ENCODE data around the gene KRTAP10-3. TPM values are rescaled to one million over a fixed set of nuclear protein-coding genes. Genes with fewer than 3 reads are reported as not detected.
"Not testable (repeated sequence)": the region's sequence is repeated elsewhere in the genome, so short reads cannot be mapped to it uniquely, and the experiment has no call there.

Gene KRTAP10-3, protein sequence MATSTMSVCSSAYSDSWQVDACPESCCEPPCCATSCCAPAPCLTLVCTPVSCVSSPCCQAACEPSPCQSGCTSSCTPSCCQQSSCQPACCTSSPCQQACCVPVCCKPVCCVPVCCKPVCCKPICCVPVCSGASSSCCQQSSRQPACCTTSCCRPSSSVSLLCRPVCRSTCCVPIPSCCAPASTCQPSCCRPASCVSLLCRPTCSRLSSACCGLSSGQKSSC
- not detected for polyA plus RNA-seq (2013, experiment 1 of 2)
- polyA plus RNA-seq (2013, experiment 2 of 2) = not detected

DNA sequence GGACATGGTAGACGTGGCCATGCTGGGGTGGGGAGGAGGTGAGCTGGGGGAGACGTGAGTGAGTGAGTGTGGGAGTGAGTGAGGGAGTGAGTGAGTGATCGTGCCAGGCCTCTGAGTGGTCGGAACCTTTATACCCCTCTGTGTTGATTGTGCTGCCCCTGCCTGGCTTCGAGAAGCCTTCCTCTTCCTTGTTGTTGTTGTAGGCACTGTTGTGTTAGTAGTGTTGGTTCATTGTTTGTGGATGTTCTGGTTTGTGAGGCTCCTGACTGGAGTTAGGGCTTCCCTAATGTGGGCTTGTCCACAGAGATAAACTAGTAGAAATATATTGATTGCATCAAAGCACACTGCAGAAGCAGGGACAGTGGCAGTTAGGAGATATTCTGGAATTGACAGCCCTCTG lies at the start of gene KRTAP10-3:
KRTAP10-3 (minus strand) TSS at position 101 of the 400 bp plus-strand sequence; CDS start at position 21, 80 bp downstream.
- Histone ChIP-seq H3K4me1 (ENCODE audit: control insufficient read depth, insufficient read depth, low read length, poor library complexity, severe bottlenecking) (peaks cover 7% of the 10 kb centered on the region), H3K4me3 (ENCODE audit: extremely low read depth, insufficient read depth, low read length, poor library complexity, severe bottlenecking) (no peak within 1 kb of the TSS), H3K27ac (ENCODE audit: low read depth, low read length, severe bottlenecking) (no peak within 1 kb of the TSS), H3K36me3 (ENCODE audit: control insufficient read depth, insufficient read depth, low read length) (no peaks in the 10 kb centered on the region), H3K9me3 (ENCODE audit: control insufficient read depth, low read length) (peaks cover 3% of the 10 kb centered on the region)
- 84 to 87% methylated on average over 4 to 5 of the region's 5 CpGs for WGBS, 2 experiments (ENCODE audit: insufficient coverage in 2 of 2)

DNA sequence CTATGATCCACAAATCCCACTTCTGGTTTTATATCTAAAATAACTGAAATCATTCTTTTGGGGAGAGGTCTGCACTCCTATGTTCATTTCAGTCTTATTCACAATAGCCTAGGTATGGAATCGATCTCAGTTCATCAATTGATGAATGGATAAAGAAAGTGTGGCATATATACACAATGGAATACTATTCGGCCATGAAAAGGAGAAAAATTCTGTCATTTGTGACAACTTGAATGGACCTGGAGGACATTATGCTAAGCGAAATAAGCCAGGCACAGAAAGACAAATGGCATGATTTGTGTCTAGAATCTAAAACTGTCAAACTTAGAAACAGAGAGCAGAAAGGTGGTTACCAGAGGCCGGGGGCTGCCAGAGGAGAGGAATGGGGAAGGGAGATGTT lies 47.9 kb upstream of the KRTAP10-3 start:
- H3K27ac ChIP-seq (ENCODE audit: low read depth, low read length, severe bottlenecking) = no peak overlapping the region
- no peaks in the 10 kb centered on the region for H3K4me1 ChIP-seq (ENCODE audit: control insufficient read depth, insufficient read depth, low read length, poor library complexity, severe bottlenecking)
- H3K9me3 ChIP-seq (ENCODE audit: control insufficient read depth, low read length) = peaks cover 20% of the 10 kb centered on the region
- H3K36me3 ChIP-seq (ENCODE audit: control insufficient read depth, insufficient read depth, low read length) = no peaks in the 10 kb centered on the region
- no peak overlapping the region for H3K4me3 ChIP-seq (ENCODE audit: extremely low read depth, insufficient read depth, low read length, poor library complexity, severe bottlenecking)
- 76 to 80% methylated on average over 2 to 3 of the region's 4 CpGs for WGBS, 2 experiments (ENCODE audit: insufficient coverage in 2 of 2)

DNA sequence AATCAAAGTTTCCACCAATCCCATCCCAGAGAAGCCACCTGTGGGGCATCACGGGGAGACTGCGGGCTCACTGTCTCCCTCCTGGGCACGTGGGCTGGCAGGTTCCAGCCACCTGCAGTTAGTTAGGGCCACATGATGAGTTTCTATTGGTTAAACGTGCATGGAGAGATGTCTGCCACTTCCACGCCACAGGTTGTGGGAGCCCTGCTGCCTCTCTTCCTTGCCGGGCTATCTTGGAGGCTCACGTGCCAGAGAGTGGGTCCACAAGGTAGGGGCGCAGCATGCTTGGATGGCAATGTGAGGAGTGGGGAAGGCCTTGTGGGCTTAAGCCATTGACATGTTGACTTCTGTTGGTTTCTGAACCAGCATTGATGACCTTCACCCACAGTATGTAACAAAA lies 45.3 kb upstream of the KRTAP10-3 start:
- H3K36me3 ChIP-seq (ENCODE audit: control insufficient read depth, insufficient read depth, low read length) = no peaks in the 10 kb centered on the region
- H3K4me3 ChIP-seq (ENCODE audit: extremely low read depth, insufficient read depth, low read length, poor library complexity, severe bottlenecking) = no peak overlapping the region
- no peak overlapping the region for H3K27ac ChIP-seq (ENCODE audit: low read depth, low read length, severe bottlenecking)
- H3K9me3 ChIP-seq (ENCODE audit: control insufficient read depth, low read length) = peaks cover 5% of the 10 kb centered on the region
- no peaks in the 10 kb centered on the region for H3K4me1 ChIP-seq (ENCODE audit: control insufficient read depth, insufficient read depth, low read length, poor library complexity, severe bottlenecking)
- WGBS, 2 experiments (ENCODE audit: insufficient coverage in 2 of 2) = 95% methylated on average over 5 of the region's 8 CpGs

DNA sequence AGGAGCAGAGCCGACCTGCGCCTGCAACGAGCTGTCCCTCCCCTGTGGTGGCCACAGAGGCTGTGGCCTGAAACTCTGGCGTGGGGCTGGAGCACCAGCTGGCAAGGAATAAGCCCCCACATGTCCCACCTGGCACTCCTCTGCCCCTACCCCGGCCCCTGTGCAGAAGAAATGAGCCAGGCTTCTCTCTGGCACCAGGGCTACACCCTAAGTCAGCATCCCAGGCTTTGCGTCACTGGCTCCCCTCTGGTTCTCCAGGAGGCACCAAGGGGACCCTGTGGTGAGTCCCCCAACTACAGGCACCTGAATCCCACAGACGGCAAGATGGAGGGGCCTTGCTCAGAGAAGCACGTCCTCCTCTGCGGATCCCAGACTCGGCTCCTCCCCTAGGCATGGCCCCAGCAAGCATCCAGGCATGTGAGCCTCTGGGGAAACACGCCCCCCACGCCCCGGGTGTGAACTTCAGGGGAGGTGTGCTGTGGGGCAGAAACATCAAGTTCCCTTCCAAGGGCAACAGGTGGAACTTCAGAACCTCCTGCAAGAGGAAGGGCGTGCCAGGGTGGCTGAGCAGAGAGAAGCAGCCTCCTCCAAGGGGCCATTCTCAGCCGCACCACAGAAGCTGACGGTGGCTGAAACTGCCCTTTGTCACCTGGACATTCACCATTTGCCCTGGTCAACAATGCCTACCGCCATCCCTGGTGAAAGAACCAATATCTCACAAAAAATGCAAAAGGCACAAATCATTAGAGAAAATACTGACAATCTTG lies 44.7 kb upstream of the KRTAP10-3 start:
- no peaks in the 10 kb centered on the region for H3K36me3 ChIP-seq (ENCODE audit: control insufficient read depth, insufficient read depth, low read length)
- no peak overlapping the region for H3K4me3 ChIP-seq (ENCODE audit: extremely low read depth, insufficient read depth, low read length, poor library complexity, severe bottlenecking)
- no peaks in the 10 kb centered on the region for H3K4me1 ChIP-seq (ENCODE audit: control insufficient read depth, insufficient read depth, low read length, poor library complexity, severe bottlenecking)
- 71 to 79% methylated on average over 13 to 16 of the region's 17 CpGs for WGBS, 2 experiments (ENCODE audit: insufficient coverage in 2 of 2)
- peaks cover 6% of the 10 kb centered on the region for H3K9me3 ChIP-seq (ENCODE audit: control insufficient read depth, low read length)
- H3K27ac ChIP-seq (ENCODE audit: low read depth, low read length, severe bottlenecking) = no peak overlapping the region

DNA sequence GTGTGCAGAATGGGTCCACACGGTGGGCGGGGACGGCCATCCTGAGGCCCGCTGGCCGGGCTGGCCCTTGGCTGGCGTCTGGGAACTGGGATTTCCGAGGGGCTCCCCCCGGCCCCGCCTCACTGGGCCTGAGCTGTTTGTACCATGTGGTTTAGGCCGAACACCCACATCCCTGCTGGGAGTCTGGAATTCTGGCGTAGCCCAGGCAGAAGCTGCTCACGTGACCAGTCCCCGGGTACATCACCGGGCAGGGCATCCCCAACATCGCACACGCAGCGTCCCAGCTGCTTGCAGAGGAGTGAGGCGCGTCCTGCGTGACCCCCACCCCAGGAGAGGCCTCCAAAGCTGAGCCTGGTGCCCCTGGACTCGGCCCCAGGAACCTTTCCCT lies 43.9 kb upstream of the KRTAP10-3 start:
- Histone ChIP-seq H3K4me3 (ENCODE audit: extremely low read depth, insufficient read depth, low read length, poor library complexity, severe bottlenecking) (no peak overlapping the region), H3K9me3 (ENCODE audit: control insufficient read depth, low read length) (peaks cover 6% of the 10 kb centered on the region), H3K36me3 (ENCODE audit: control insufficient read depth, insufficient read depth, low read length) (no peaks in the 10 kb centered on the region), H3K27ac (ENCODE audit: low read depth, low read length, severe bottlenecking) (no peak overlapping the region), H3K4me1 (ENCODE audit: control insufficient read depth, insufficient read depth, low read length, poor library complexity, severe bottlenecking) (no peaks in the 10 kb centered on the region)
- 88 to 91% methylated on average over 14 to 20 of the region's 21 CpGs for WGBS, 2 experiments (ENCODE audit: insufficient coverage in 2 of 2)

DNA sequence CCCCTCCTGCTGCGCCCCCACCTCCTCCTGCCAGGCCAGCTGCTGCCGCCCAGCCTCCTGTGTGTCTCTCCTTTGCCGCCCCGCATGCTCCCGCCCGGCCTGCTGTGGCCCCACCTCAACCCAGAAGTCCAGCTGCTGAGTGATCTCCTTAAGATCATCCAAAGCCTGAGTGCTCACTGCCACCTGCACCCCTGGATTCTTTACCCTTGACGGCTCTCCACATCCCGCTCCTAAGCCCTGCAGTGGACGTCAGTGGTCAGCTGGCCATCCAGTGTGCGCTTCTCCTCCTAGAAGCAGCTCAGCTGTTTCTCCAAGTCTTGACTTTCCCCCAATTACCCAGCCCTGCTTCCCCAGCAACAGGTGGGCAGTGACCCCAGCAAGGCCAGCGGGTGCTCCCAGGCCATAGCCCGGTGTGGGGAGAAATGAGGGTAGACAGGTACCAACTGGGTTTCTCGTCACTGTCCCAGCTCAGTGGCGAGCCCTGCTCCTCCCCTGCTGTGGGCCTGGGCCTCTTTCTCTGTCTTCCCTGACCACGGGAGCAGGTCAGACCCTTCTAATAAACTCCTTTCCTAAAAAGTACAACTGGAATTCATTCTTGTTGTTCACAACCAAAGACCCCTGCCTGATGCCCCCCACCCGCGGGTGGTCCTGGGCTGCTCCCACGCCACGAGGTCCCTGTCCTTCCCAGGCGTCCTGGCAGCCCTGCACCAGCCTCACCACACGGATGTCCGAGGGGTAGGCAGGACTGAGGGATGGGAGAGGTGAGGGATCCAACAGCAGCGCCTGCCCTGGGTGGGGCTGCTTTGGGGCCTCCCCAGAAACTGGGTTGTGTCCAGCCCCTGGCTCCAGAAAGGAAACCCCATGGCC lies 43.2 kb upstream of the KRTAP10-3 start:
- Histone ChIP-seq H3K36me3 (ENCODE audit: control insufficient read depth, insufficient read depth, low read length) (no peaks in the 10 kb centered on the region), H3K4me1 (ENCODE audit: control insufficient read depth, insufficient read depth, low read length, poor library complexity, severe bottlenecking) (no peaks in the 10 kb centered on the region), H3K9me3 (ENCODE audit: control insufficient read depth, low read length) (peaks cover 6% of the 10 kb centered on the region), H3K27ac (ENCODE audit: low read depth, low read length, severe bottlenecking) (no peak overlapping the region), H3K4me3 (ENCODE audit: extremely low read depth, insufficient read depth, low read length, poor library complexity, severe bottlenecking) (no peak overlapping the region)
- 89 to 96% methylated on average over 18 of the region's 23 CpGs for WGBS, 2 experiments (ENCODE audit: insufficient coverage in 2 of 2)

DNA sequence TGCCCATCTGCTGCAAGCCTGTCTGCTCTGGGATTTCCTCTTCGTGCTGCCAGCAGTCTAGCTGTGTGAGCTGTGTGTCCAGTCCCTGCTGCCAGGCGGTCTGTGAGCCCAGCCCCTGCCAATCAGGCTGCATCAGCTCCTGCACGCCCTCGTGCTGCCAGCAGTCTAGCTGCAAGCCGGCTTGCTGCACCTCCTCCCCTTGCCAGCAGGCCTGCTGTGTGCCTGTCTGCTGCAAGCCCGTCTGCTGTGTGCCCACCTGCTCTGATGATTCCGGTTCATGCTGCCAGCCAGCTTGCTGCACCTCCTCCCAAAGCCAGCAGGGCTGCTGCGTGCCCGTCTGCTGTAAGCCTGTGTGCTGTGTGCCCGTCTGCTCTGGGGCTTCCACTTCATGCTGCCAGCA lies 42.5 kb upstream of the KRTAP10-3 start:
- not testable (repeated sequence) for H3K4me1 ChIP-seq (ENCODE audit: control insufficient read depth, insufficient read depth, low read length, poor library complexity, severe bottlenecking); H3K4me3 ChIP-seq (ENCODE audit: extremely low read depth, insufficient read depth, low read length, poor library complexity, severe bottlenecking); H3K36me3 ChIP-seq (ENCODE audit: control insufficient read depth, insufficient read depth, low read length); H3K27ac ChIP-seq (ENCODE audit: low read depth, low read length, severe bottlenecking); H3K9me3 ChIP-seq (ENCODE audit: control insufficient read depth, low read length)
- 83 to 93% methylated on average over 7 to 10 of the region's 10 CpGs for WGBS, 2 experiments (ENCODE audit: insufficient coverage in 2 of 2)

DNA sequence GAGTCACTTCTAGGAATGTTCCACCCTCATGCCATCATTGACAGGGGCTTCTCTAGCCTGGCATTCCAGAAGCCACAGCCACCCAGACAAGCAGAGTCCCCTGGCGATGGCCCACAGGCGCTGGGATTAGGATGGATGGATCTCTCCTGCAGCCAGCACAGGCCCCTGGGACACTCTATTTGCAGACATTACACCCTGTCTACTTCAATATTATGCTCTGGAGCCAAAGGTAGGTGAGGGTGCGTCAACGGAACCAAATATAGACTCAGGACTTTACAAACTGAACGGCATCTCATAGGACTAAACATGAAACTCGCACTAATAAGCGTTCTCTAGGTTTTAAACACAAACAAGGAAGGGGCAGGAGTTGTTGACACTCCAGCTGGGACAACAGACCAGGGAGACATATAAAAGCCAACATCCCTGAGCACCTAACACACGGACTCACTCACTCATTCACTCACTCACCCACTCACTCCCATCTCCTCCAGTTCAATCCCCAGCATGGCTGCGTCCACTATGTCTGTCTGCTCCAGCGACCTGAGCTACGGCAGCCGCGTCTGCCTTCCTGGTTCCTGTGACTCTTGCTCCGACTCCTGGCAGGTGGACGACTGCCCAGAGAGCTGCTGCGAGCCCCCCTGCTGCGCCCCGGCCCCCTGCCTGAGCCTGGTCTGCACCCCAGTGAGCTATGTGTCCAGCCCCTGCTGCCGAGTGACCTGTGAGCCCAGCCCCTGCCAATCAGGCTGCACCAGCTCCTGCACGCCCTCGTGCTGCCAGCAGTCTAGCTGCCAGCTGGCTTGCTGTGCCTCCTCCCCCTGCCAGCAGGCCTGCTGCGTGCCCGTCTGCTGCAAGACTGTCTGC lies 41.8 kb upstream of the KRTAP10-3 start, which contains the start of gene KRTAP10-7:
KRTAP10-7 (plus strand) TSS at position 480 of the 861 bp plus-strand sequence; CDS start at position 505, 25 bp downstream.
- H3K4me1 ChIP-seq (ENCODE audit: control insufficient read depth, insufficient read depth, low read length, poor library complexity, severe bottlenecking); H3K4me3 ChIP-seq (ENCODE audit: extremely low read depth, insufficient read depth, low read length, poor library complexity, severe bottlenecking); H3K27ac ChIP-seq (ENCODE audit: low read depth, low read length, severe bottlenecking); H3K9me3 ChIP-seq (ENCODE audit: control insufficient read depth, low read length); H3K36me3 ChIP-seq (ENCODE audit: control insufficient read depth, insufficient read depth, low read length): not testable (repeated sequence)
- 94 to 98% methylated on average over 7 to 8 of the region's 23 CpGs for WGBS, 2 experiments (ENCODE audit: insufficient coverage in 2 of 2)

DNA sequence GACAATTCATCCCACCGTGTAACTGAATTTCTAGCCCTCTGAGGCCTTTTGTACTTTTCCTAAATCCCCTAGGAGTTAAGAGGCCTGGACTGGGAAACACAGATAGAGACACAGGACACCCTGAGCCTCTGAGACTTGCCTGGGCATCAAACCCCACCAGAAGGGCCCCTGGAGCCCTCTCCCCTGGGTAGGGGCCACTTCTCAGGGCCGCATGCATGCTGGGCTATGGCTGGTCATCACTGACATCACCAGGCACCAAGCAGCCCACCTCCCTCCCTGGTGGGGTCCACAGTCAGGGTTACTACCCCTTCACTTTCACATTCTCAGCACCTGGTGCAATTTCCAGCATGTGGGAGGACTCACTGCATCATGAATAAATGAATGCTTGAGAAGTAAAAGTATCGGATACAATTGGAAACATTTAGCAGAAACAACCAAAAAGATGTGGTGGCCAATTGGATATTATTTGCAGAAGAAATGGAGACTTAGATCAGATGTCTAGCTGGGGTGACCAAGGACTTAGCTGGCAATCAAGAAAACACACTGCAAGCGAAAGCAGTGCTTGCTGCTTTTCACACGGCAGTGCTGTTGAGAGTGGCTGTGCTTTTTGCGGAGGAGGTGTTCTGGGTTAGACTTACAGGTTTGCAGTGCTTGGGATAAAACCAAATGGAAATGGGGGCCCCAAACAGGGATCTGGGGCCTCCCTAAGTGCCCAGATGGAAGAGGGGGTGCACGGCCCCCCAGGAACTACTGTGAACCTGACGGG lies 40.9 kb upstream of the KRTAP10-3 start:
- Histone ChIP-seq H3K4me1 (ENCODE audit: control insufficient read depth, insufficient read depth, low read length, poor library complexity, severe bottlenecking) (no peaks in the 10 kb centered on the region), H3K36me3 (ENCODE audit: control insufficient read depth, insufficient read depth, low read length) (no peaks in the 10 kb centered on the region), H3K27ac (ENCODE audit: low read depth, low read length, severe bottlenecking) (no peak overlapping the region), H3K9me3 (ENCODE audit: control insufficient read depth, low read length) (peaks cover 4% of the 10 kb centered on the region), H3K4me3 (ENCODE audit: extremely low read depth, insufficient read depth, low read length, poor library complexity, severe bottlenecking) (no peak overlapping the region)
- WGBS, 2 experiments (ENCODE audit: insufficient coverage in 2 of 2) = 89 to 100% methylated on average over 4 to 6 of the region's 8 CpGs

Measured in mesodermal cell (in vitro differentiated cells).